OCI-LY7 (cell line): Measurements from ENCODE around the gene DNASE2B. TPM values are rescaled to one million over a fixed set of nuclear protein-coding genes. Genes with fewer than 3 reads are reported as not detected.

Source experiments
- BruUV-seq: library from RNA; stranded (reverse); fragments of 400-500 nt; replicated peaks from 2 replicates; lab custom pipeline; 2021; lab: Mats Ljungman, UMichigan
- CTCF ChIA-PET: fragments of 300-600 bp; sonication (Branson Sonifier 250); formaldehyde crosslinking; loops from one replicate; lab custom pipeline; 2022; ENCODE audit warnings: antibody characterized with exemption; ENCODE audit not compliant: unreplicated experiment; lab: Charles Lee
- POLR2A ChIA-PET: fragments of 300-600 bp; sonication (Branson Sonifier 250); formaldehyde crosslinking; loops from one replicate; lab custom pipeline; 2022; ENCODE audit warnings: antibody characterized with exemption; lab: Charles Lee
- DNase-seq: peaks from one replicate; pipeline ENCODE4 v3.0.0-alpha.2; 2015; ENCODE audit warnings: low spot score
- H2AFZ ChIP-seq: fragments of 200-600 bp; sonication (generic), shearing (Covaris generic); 2 replicates; pipeline ENCODE4 v1.6.1; 2014; ENCODE audit warnings: mild to moderate bottlenecking, antibody characterized with exemption, low read length, moderate library complexity
- H3K27ac ChIP-seq: fragments of 200-600 bp; sonication (generic); 2 replicates; pipeline ENCODE4 v1.5.1; 2014; ENCODE audit warnings: mixed run types, low read depth, mild to moderate bottlenecking, moderate library complexity, low read length, inconsistent platforms; ENCODE audit not compliant: poor library complexity, severe bottlenecking
- H3K36me3 ChIP-seq: fragments of 200-600 bp; sonication (generic); 2 replicates; pipeline ENCODE4 v1.6.1; 2014; ENCODE audit warnings: mild to moderate bottlenecking, antibody characterized with exemption, low read length, moderate library complexity, mixed read lengths; ENCODE audit not compliant: insufficient read depth
- H3K4me1 ChIP-seq: fragments of 200-600 bp; sonication (generic); 2 replicates; pipeline ENCODE4 v1.5.1; 2014; ENCODE audit warnings: mild to moderate bottlenecking, low read length; ENCODE audit not compliant: insufficient read depth, poor library complexity, severe bottlenecking
- H3K4me2 ChIP-seq: fragments of 200-600 bp; sonication (generic); 2 replicates; pipeline ENCODE4 v1.6.1; 2014; ENCODE audit warnings: mild to moderate bottlenecking, low read length
- H3K4me3 ChIP-seq: fragments of 200-600 bp; sonication (generic); 2 replicates; pipeline ENCODE4 v1.5.1; 2014; ENCODE audit warnings: mild to moderate bottlenecking, low read depth, low read length; ENCODE audit not compliant: poor library complexity, severe bottlenecking
- H3K79me2 ChIP-seq: fragments of 200-600 bp; sonication (generic); 2 replicates; pipeline ENCODE4 v1.6.1; 2016; ENCODE audit warnings: low read depth, mild to moderate bottlenecking, low read length, moderate library complexity, mixed read lengths; ENCODE audit not compliant: insufficient read depth
- H3K9me2 ChIP-seq: fragments of 200-600 bp; sonication (generic); 2 replicates; pipeline ENCODE4 v1.6.1; 2016; ENCODE audit warnings: mild to moderate bottlenecking, low read length, mixed read lengths; ENCODE audit not compliant: insufficient read depth
- H3K9me3 ChIP-seq: fragments of 200-600 bp; sonication (generic); 2 replicates; pipeline ENCODE4 v1.6.1; 2014; ENCODE audit warnings: mild to moderate bottlenecking, mixed run types, low read length, mixed read lengths
- H4K20me1 ChIP-seq: fragments of 200-600 bp; sonication (generic); 2 replicates; pipeline ENCODE4 v1.6.1; 2014; ENCODE audit warnings: mild to moderate bottlenecking, antibody characterized with exemption, low read length, moderate library complexity, mixed read lengths; ENCODE audit not compliant: insufficient read depth
- EZH2phosphoT487 ChIP-seq: fragments of 200-600 bp; sonication (generic); IDR thresholded peaks from 2 replicates; pipeline ENCODE4 v1.6.1; 2018; ENCODE audit warnings: low read depth, borderline replicate concordance, mild to moderate bottlenecking, mixed run types, antibody characterized with exemption, low read length, moderate library complexity, mixed read lengths
- intact Hi-C: fragments of 100-400 bp; cut with micrococcal nuclease; formaldehyde crosslinking; loops from one replicate; pipeline ENCODE4 v1.10.0; 2022; ENCODE audit not compliant: unreplicated experiment
- total RNA-seq, 2 experiments: library from RNA; depleted of rRNA in 1 of 2; stranded (reverse); fragments of >200 nt in 1 of 2; shearing (Covaris generic) in 1 of 2; gene quantifications; 2 replicates each; pipeline ENCODE4 v1.2.3, GENCODE V29; 2014 to 2022
- TF ChIP-seq, protein P1 (sequence below): fragments of 200-600 bp; sonication (generic); conservative IDR thresholded peaks from 2 replicates; pipeline ENCODE4 v1.5.1; 2014; ENCODE audit warnings: mild to moderate bottlenecking, antibody characterized with exemption, low read length, moderate library complexity, mixed read lengths

Gene DNASE2B
- total RNA-seq, 2 experiments from 2014 or later, result 0.22 TPM; not detected in 1

DNA sequence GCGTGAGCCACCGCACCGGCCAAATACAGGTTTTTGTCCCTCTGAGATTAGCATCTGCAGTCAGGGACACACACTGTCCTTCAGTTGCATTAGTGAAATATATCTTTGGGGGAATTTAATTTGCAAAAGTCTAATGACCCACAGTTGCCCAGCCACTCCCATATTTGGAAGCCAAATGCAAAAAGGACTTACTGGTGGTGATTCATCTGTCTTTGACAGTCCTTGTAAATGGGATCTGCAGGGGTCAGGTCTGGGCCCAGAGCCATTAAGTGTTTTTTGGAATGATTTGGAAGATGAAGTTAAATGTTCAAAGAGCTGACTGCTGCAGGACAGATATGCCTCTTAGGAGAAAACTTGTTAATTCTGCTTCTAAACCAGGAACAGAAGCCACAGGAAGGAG, 44.6 kb upstream of the DNASE2B start:
- H3K9me2 ChIP-seq, result no peaks in the 10 kb centered on the region
- ChIA-PET CTCF (no interaction called here), POLR2A (interaction anchor here (1.7 kb wide), 1 partner anchor 8 kb away, joined by 4 read pairs; no protein-coding TSS in a partner anchor)
- H2AFZ ChIP-seq, result no peak overlapping the region
- intact Hi-C loops, result no loop called here
- BruUV-seq, result no TSS peak
- H3K4me3 ChIP-seq, result no peak overlapping the region
- H3K27ac ChIP-seq, result no peak overlapping the region
- no peak overlapping the region for H3K4me2 ChIP-seq
- no peaks in the 10 kb centered on the region for H3K4me1 ChIP-seq
- H3K9me3 ChIP-seq, result no peaks in the 10 kb centered on the region
- TF ChIP-seq, protein P1, sequence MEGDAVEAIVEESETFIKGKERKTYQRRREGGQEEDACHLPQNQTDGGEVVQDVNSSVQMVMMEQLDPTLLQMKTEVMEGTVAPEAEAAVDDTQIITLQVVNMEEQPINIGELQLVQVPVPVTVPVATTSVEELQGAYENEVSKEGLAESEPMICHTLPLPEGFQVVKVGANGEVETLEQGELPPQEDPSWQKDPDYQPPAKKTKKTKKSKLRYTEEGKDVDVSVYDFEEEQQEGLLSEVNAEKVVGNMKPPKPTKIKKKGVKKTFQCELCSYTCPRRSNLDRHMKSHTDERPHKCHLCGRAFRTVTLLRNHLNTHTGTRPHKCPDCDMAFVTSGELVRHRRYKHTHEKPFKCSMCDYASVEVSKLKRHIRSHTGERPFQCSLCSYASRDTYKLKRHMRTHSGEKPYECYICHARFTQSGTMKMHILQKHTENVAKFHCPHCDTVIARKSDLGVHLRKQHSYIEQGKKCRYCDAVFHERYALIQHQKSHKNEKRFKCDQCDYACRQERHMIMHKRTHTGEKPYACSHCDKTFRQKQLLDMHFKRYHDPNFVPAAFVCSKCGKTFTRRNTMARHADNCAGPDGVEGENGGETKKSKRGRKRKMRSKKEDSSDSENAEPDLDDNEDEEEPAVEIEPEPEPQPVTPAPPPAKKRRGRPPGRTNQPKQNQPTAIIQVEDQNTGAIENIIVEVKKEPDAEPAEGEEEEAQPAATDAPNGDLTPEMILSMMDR, result no peak
- no peak for TF ChIP-seq EZH2phosphoT487
- no peak for DNase-seq
- no peaks in the 10 kb centered on the region for H3K79me2 ChIP-seq
- H4K20me1 ChIP-seq, result no peaks in the 10 kb centered on the region
- H3K36me3 ChIP-seq, result no peaks in the 10 kb centered on the region

DNA sequence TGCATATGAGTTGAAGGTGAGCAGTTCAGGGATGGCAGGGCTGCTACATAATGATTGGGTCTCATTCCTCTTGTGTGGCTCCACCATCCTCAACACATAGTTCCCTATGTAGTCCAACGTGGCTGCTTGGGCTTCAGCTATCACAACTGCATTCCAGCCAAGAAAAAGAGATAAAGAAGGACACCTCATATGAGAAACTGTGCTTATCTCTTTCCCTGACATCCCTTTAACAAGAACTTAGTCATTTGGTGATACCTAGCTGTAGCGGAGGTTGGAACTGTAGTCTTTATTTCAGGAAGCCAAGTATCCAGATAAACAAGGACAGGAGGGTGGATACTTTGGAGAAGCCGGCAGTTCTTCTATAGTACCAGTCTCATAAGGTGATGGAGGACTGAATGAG, 42.7 kb upstream of the DNASE2B start:
- POLR2A ChIA-PET, result interaction anchor here (0.6 to 1.7 kb wide), 2 partner anchors 9 to 45 kb away, joined by 3 to 4 read pairs; no protein-coding TSS in a partner anchor
- Histone ChIP-seq H3K4me3 (no peak overlapping the region), H3K27ac (no peak overlapping the region), H3K4me2 (no peak overlapping the region), H3K9me2 (no peaks in the 10 kb centered on the region), H3K9me3 (no peaks in the 10 kb centered on the region), H3K79me2 (no peaks in the 10 kb centered on the region), H3K36me3 (no peaks in the 10 kb centered on the region), H2AFZ (no peak overlapping the region), H4K20me1 (no peaks in the 10 kb centered on the region), H3K4me1 (no peaks in the 10 kb centered on the region)
- CTCF ChIA-PET, result no interaction called here
- no peak for DNase-seq
- intact Hi-C loops, result no loop called here
- BruUV-seq, result no TSS peak
- TF ChIP-seq EZH2phosphoT487, result no peak
- TF ChIP-seq, protein P1, result no peak

DNA sequence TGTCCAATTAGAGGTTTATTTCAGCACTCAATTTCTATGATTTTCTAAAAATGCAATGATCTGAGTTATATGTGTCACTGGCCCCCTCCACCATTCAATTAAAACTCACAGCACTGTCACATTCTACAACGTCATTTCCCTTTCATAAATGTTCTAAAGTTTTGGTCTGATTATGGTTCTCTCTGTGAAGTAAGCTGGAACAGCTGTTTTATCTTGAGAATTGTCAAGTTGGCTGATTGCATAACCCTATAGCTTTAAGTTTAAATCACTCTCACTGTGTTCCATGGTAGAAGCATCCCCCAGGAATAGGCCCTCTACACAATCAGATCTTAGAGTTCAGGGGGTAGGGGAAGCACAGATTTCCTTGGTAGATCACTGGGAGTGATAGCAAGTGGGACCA, 41.4 kb upstream of the DNASE2B start:
- H3K4me1 ChIP-seq, result no peaks in the 10 kb centered on the region
- no peaks in the 10 kb centered on the region for H3K79me2 ChIP-seq
- no peak overlapping the region for H3K4me2 ChIP-seq
- no peak overlapping the region for H2AFZ ChIP-seq
- H3K4me3 ChIP-seq, result no peak overlapping the region
- TF ChIP-seq EZH2phosphoT487, result no peak
- TF ChIP-seq, protein P1, result no peak
- H3K9me2 ChIP-seq, result no peaks in the 10 kb centered on the region
- intact Hi-C loops, result no loop called here
- ChIA-PET CTCF (interaction anchor here (1.0 kb wide), 1 partner anchor 14 kb away, joined by 3 read pairs; no protein-coding TSS in a partner anchor), POLR2A (interaction anchor here (0.7 kb wide), 2 partner anchors 19 to 123 kb away, joined by 3 to 6 read pairs; no protein-coding TSS in a partner anchor)
- BruUV-seq, result no TSS peak
- no peaks in the 10 kb centered on the region for H3K9me3 ChIP-seq
- DNase-seq, result no peak
- no peak overlapping the region for H3K27ac ChIP-seq
- no peaks in the 10 kb centered on the region for H4K20me1 ChIP-seq
- no peaks in the 10 kb centered on the region for H3K36me3 ChIP-seq
